Activated T-cell treated with anti-CD3 and anti-CD28 coated beads, Interleukin-2, amount 50 U/mL, for 4 hours (primary cell): ENCODE data around the gene THAP7. TPM values are rescaled to one million over a fixed set of nuclear protein-coding genes. Genes with fewer than 3 reads are reported as not detected.
A peak's percentile ranks its signal among the peaks of the same experiment; 100 is the strongest.

ENCODE experiments used
- ATAC-seq, 2 donors: fragments of 200-7000 bp; cut with Tn5 transposase; one replicate each; pipeline ENCODE4 v1.10.0; 2021
- DNase-seq: peaks from one replicate; pipeline ENCODE4 v3.0.0-alpha.2; 2020
- H3K27me3 Mint-ChIP-seq: one replicate; pipeline ENCODE4 v1.8.0; 2021; ENCODE audit warnings: low read depth, mixed read lengths
- H3K36me3 Mint-ChIP-seq: one replicate; pipeline ENCODE4 v1.8.0; 2022; ENCODE audit warnings: mixed read lengths; ENCODE audit not compliant: insufficient read depth
- H3K4me1 Mint-ChIP-seq: one replicate; pipeline ENCODE4 v1.8.0; 2021; ENCODE audit warnings: low read depth, mixed read lengths
- H3K4me3 Mint-ChIP-seq: one replicate; pipeline ENCODE4 v1.8.0; 2021; ENCODE audit warnings: mild to moderate bottlenecking, moderate library complexity, mixed read lengths
- H3K9me3 Mint-ChIP-seq: one replicate; pipeline ENCODE4 v1.8.0; 2021; ENCODE audit warnings: mixed read lengths
- total RNA-seq, 3 donors: library from RNA; stranded (reverse); gene quantifications; one replicate each; pipeline ENCODE4 v1.2.1, GENCODE V29; 2021

THAP7 gene
- total RNA-seq, 3 donors from 2014 or later = 53.6 to 55.0 (median 53.6) TPM

GRCh38 chr22:20964090-20964798 lies 37.7 kb downstream of the THAP7 start:
- H3K9me3 Mint-ChIP-seq = no peaks in the 10 kb centered on the region
- H3K36me3 Mint-ChIP-seq = no peaks in the 10 kb centered on the region
- no peak for ATAC-seq
- peaks cover 12% of the 10 kb centered on the region for H3K4me1 Mint-ChIP-seq
- H3K27me3 Mint-ChIP-seq = peaks cover 19% of the 10 kb centered on the region
- DNase-seq = no peak
- H3K4me3 Mint-ChIP-seq = peak overlapping the region; percentile 69

GRCh38 chr22:20963201-20964052 lies 38.5 kb downstream of the THAP7 start:
- Mint-ChIP-seq H3K27me3 (peaks cover 19% of the 10 kb centered on the region), H3K4me1 (peaks cover 12% of the 10 kb centered on the region), H3K9me3 (no peaks in the 10 kb centered on the region), H3K36me3 (no peaks in the 10 kb centered on the region), H3K4me3 (peak overlapping the region; percentile 6)
- no peak for DNase-seq
- ATAC-seq = no peak

GRCh38 chr22:20962491-20962945 lies 39.4 kb downstream of the THAP7 start:
- ATAC-seq = no peak
- H3K9me3 Mint-ChIP-seq = no peaks in the 10 kb centered on the region
- peaks cover 27% of the 10 kb centered on the region for H3K27me3 Mint-ChIP-seq
- no peak for DNase-seq
- H3K4me3 Mint-ChIP-seq = no peak overlapping the region
- H3K36me3 Mint-ChIP-seq = no peaks in the 10 kb centered on the region
- peaks cover 14% of the 10 kb centered on the region for H3K4me1 Mint-ChIP-seq

- no peaks in the 10 kb centered on the region for H3K36me3 Mint-ChIP-seq
- H3K4me3 Mint-ChIP-seq = no peak overlapping the region
- no peaks in the 10 kb centered on the region for H3K9me3 Mint-ChIP-seq
- DNase-seq (no peak), ATAC-seq (no peak)
- peaks cover 32% of the 10 kb centered on the region for H3K27me3 Mint-ChIP-seq
- peaks cover 16% of the 10 kb centered on the region for H3K4me1 Mint-ChIP-seq
Observed at GRCh38 chr22:20960609-20961008, 41.3 kb downstream of the THAP7 start.

GRCh38 chr22:20959578-20960461 lies 42.1 kb downstream of the THAP7 start:
- H3K36me3 Mint-ChIP-seq = no peaks in the 10 kb centered on the region
- peaks cover 16% of the 10 kb centered on the region for H3K4me1 Mint-ChIP-seq
- DNase-seq (no peak), ATAC-seq (no peak)
- H3K27me3 Mint-ChIP-seq = peaks cover 32% of the 10 kb centered on the region
- no peaks in the 10 kb centered on the region for H3K9me3 Mint-ChIP-seq
- H3K4me3 Mint-ChIP-seq = no peak overlapping the region

- Mint-ChIP-seq H3K4me3 (peak overlapping the region; percentile 62), H3K9me3 (no peaks in the 10 kb centered on the region), H3K27me3 (peaks cover 24% of the 10 kb centered on the region), H3K4me1 (peaks cover 9% of the 10 kb centered on the region), H3K36me3 (peaks cover 3% of the 10 kb centered on the region)
- ATAC-seq (peak; percentile 30 to 35), DNase-seq (no peak)
Observed at GRCh38 chr22:20957683-20958431, 44.1 kb downstream of the THAP7 start.

GRCh38 chr22:20957102-20957682 lies 44.7 kb downstream of the THAP7 start:
- ATAC-seq (peak in 1 of 2 donors; percentile 9), DNase-seq (no peak)
- Mint-ChIP-seq H3K27me3 (peaks cover 23% of the 10 kb centered on the region), H3K4me3 (peak overlapping the region; percentile 62), H3K4me1 (peaks cover 9% of the 10 kb centered on the region), H3K9me3 (no peaks in the 10 kb centered on the region), H3K36me3 (peaks cover 9% of the 10 kb centered on the region)

- Mint-ChIP-seq H3K4me1 (peaks cover 4% of the 10 kb centered on the region), H3K4me3 (peak overlapping the region; percentile 47), H3K36me3 (peaks cover 10% of the 10 kb centered on the region), H3K27me3 (peaks cover 19% of the 10 kb centered on the region), H3K9me3 (no peaks in the 10 kb centered on the region)
- ATAC-seq (no peak), DNase-seq (no peak)
Observed at GRCh38 chr22:20956258-20957101, 45.4 kb downstream of the THAP7 start.

- H3K4me1 Mint-ChIP-seq = peaks cover 4% of the 10 kb centered on the region
- H3K27me3 Mint-ChIP-seq = peaks cover 19% of the 10 kb centered on the region
- H3K4me3 Mint-ChIP-seq = no peak overlapping the region
- H3K36me3 Mint-ChIP-seq = peaks cover 10% of the 10 kb centered on the region
- H3K9me3 Mint-ChIP-seq = no peaks in the 10 kb centered on the region
- no peak for ATAC-seq
- DNase-seq = no peak
Observed at GRCh38 chr22:20955548-20955947, 46.4 kb downstream of the THAP7 start.

GRCh38 chr22:20953668-20954500 lies 48.0 kb downstream of the THAP7 start:
- Mint-ChIP-seq H3K4me1 (peaks cover 14% of the 10 kb centered on the region), H3K36me3 (peaks cover 21% of the 10 kb centered on the region), H3K4me3 (no peak overlapping the region), H3K9me3 (no peaks in the 10 kb centered on the region), H3K27me3 (peaks cover 13% of the 10 kb centered on the region)
- DNase-seq (no peak), ATAC-seq (no peak)

GRCh38 chr22:20953342-20953608 lies 48.6 kb downstream of the THAP7 start:
- H3K9me3 Mint-ChIP-seq = no peaks in the 10 kb centered on the region
- H3K36me3 Mint-ChIP-seq = peaks cover 24% of the 10 kb centered on the region
- DNase-seq (no peak), ATAC-seq (no peak)
- H3K4me1 Mint-ChIP-seq = peaks cover 18% of the 10 kb centered on the region
- no peak overlapping the region for H3K4me3 Mint-ChIP-seq
- peaks cover 11% of the 10 kb centered on the region for H3K27me3 Mint-ChIP-seq
